GM18517 (cell line): ENCODE data around the gene CPED1.

Experiments
- ATAC-seq: cut with Tn5 transposase; IDR thresholded peaks from one replicate; pipeline ENCODE4 v1.9.1; 2021; ENCODE audit warnings: mild to moderate bottlenecking, moderate library complexity; ENCODE audit not compliant: unreplicated experiment

The CPED1 gene

DNA sequence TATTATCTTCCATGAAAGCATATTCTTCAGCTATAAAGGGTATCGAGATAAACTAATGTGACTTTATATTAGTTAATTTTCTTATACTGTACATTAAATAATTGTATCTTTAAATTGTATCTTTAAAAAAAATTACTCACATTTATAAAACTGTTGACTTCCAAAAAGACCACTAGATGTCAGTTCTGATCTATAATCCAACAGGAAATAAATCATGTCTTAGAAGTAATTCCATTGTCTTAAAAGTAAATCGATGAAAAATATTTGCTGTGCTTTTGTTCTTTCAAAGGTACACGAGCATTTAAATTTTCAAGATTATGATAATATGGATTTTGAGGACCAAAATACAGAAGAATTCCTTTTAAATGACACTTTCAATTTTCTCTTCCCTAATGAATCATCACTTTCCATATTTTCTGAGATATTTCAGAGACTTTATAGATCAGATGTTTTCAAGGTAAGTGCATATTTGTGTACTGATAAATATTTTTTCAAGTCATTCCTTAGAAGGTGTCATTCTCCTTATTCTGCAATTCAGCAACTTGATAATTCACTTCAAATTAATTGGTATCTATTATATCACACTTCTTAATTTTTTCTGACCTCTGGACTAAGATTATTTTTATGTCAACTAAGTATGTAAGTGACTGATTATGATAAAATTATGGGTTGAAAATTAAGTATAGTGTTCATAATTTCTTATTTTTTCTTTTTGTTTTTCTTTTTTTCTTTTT, 138.5 kb downstream of the CPED1 start:
- no peak for ATAC-seq

- ATAC-seq: no peak
Measured at GRCh38 chr7:121132940-121133339, 144.4 kb downstream of the CPED1 start.

DNA sequence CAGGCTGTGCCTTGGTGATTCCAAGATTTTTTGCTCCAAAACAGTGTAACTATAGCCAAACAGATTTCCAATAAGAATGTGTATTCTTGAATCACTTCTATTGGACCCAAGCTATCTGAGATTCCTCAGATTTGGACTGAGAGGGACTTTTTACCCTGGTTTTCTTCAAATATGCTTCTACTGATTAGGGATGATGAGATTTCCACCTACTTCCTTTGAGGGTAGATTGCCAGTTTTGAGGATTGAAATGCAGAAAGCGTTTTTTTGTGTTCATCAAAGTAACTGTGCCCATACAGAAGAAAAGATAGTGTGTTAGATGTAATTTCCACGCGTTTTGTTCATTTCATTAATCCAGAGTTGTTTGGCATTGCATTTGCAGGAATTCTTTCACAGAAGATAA, 144.9 kb downstream of the CPED1 start:
- no peak for ATAC-seq

DNA sequence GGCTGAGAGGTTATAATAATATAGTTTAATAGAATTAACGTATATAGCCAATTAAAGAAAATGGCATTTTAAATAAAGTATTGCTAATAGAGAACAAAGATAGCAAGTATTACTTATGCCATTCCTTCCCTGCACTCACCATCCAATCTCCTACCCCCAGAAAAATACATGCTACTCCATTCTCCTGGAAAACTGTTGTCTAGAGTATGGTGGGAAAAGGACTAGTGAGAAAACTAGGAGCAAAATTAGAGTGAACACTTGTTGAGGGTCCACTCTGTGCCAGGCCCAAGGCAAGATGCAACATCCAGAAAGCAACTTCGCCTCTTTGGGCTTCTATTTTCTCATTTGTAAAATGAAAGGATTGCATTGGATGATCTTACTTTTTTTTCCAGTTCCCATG, 149.1 kb downstream of the CPED1 start:
- ATAC-seq: no peak

DNA sequence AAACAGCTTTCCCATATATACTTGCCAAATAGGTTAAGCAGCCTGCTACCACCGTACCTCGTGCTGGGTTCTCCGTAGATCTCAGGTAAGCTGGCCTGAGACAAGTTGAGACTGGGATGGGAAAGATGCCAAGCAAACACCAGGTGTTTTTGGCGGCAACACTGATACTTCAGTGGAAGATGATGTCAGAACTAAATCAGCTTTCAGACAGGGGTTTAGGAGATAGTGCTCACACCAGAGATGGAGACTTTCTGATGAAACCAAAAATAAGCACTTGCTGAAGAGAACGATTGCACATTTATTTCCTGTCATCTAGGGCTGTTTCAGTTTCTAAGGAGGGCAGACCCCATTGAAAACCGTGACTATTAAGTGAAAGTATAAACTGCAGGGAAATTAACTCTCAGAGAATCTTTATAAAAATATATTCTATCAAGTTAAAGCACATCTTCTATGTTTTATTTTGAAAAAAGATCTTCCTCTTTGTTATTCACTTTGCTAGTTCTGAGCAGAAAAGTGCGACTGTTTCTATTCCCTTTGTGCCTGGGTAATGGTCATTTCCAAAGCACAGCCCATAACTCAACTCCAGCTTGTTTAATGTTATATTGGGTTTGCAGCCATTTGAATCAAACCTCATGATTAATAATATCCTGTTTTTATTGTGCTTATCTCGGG, 149.9 kb downstream of the CPED1 start:
- peak; percentile 100 for ATAC-seq

- no peak for ATAC-seq
Measured at GRCh38 chr7:121139427-121139826, 150.9 kb downstream of the CPED1 start.

DNA sequence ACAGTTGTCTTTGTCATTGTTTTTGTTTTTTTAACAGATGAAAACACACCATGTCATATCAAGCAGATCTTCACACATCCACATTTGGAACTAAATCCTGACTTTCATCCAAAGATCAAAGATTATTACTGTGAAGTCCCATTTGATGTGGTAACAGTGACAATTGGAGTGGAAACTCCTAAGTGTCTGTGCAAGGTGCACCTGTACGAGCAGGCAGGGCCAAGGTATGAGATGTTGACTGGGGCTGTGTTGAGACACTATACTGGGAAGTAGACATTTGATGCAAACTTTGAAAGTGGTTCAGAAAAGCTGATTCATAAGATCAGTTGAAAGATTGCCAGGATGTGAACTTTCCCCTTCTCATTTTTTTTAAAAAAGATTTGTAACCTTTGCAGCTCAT, 152.3 kb downstream of the CPED1 start:
- ATAC-seq: no peak

DNA sequence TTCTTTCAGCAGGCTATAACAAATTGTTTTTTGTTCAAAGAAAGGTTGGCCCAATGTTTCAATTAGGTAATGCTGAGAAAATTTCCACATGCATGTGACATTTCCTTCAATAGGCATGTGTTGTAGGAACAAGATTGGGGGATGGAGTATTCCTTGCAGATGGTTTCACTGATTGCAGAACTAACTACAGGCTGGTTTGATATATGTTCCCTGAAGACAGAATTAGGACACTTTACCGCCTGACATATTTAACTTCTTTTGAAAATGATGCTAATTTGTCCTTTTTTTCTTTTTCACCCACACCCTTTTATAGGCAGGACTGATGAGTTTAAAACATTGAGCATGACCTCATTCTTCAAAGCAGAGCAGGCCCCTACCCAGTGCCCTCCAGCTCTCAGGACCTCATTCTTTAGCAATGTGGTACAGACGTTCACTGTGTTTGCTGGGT, 163.3 kb downstream of the CPED1 start:
- ATAC-seq: no peak

DNA sequence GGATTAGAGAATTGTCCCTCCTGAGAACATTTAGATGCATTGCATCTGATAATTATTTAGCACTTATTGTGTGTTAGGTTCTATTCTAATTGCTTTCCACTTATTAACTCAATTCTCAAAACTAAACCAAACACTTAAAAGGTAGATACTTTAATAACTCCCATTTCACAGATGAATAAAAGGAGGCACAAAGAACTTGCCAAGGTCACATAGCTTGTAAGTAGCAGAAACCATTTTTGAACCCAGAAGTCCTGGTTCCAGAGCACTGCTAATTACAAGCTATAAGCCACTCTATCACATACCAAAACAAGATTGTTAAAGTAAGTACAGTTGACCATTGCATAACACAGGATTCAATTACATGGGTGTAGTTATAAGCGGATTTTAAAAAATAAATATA, 164.9 kb downstream of the CPED1 start:
- ATAC-seq: no peak

GRCh38 chr7:121153995-121154394, 165.5 kb downstream of the CPED1 start:
- ATAC-seq: no peak

- no peak for ATAC-seq
Measured at GRCh38 chr7:121156825-121157224, 168.3 kb downstream of the CPED1 start.

GRCh38 chr7:121157341-121157751, 168.8 kb downstream of the CPED1 start:
- ATAC-seq: no peak

DNA sequence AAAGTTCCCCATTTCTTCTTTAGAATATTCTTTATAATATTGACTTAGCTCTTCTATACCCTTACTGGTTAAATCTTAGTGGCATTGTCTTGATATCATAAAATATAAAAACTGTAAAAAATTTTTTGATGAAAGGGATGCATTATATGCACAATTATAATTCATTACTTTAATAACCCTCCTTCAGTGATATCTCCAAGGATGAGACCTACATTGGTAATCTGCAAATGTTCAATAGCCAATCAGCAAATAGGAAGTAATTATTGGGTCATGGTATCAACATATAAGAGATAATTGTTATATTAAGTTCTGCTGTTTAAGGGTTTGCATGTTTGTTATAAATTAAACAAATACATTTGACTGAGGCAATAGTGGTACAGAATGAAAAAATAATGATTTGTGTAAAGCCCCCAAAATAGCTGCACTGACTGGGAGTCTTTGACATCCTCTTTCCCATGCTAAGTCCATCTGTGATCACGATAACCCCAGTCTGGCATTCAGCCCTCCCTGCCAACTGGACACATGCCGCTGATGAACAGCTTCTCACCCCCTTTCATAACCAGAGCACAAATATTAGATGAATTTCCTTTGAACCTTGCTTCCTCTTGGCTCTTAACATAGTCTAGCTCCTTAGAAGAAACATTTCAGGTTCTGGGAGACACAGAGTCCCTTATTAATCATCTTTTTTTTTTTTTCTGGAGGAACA, 169.5 kb downstream of the CPED1 start:
- no peak for ATAC-seq

GRCh38 chr7:121158665-121159064, 170.2 kb downstream of the CPED1 start:
- ATAC-seq: no peak

DNA sequence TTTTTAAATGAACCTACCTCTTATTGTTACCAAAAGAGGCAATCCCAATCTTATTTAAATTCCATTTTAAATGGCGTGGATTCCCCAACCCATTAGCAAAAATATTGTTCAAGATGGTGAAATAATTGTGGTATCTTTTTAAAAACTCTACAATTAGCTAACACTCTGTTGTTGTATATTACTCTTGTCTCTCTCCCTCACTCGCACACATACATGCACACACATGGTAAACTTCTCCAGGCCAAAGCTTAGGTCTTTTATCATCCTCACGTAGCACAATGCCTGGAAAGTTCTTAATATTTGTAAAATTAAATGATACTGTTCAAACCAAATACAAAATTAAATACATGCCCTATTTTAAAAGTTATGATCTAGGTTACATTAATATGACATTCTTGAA, 171.0 kb downstream of the CPED1 start:
- no peak for ATAC-seq

GRCh38 chr7:121160150-121161008, 171.9 kb downstream of the CPED1 start:
- no peak for ATAC-seq

- ATAC-seq: no peak
Measured at GRCh38 chr7:121163699-121164098, 175.2 kb downstream of the CPED1 start.

- ATAC-seq: no peak
Measured at GRCh38 chr7:121164247-121164646, 175.7 kb downstream of the CPED1 start.

DNA sequence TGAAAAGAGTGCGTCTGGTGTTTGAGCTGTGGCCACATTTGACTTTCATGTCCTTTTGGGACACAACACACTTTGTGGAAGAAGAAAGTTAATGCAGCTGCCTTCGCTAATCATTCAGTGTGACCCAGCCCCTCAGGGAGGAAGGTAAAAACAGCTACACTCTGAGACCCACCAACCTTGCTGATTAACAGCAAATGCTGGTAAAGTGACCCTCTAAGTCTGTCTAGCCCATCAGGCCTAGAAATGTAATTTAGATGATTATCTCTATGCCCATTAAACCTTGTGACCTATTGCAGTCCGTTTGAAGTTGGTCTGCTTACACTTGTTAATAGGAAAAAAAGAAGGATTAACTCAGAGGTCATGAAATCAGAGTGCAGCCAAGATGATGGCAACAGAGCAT, 178.4 kb downstream of the CPED1 start:
- no peak for ATAC-seq

GRCh38 chr7:121167971-121168370, 179.5 kb downstream of the CPED1 start:
- ATAC-seq: no peak

DNA sequence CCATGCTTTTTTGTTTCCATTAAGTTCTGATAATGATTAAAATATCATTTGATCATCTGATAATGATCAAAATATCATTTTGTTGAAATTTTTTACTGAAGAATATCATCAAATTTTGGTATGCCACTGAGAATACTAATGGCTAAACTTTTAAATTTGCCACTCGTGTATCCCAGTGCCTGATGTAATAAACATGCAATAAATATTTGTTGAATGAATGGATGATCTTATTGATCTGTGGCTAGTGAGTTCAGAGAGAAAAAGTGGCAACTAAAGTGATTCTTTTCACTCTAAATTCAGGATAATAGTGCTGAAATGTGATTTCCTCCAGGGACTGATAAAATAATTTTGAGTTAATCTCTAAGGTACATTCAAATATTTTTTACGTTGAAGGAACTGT, 181.0 kb downstream of the CPED1 start:
- ATAC-seq: no peak
